GM18498 (cell line): ENCODE data around the gene TPX2.
A peak's percentile ranks its signal among the peaks of the same experiment; 100 is the strongest.

ENCODE experiments used
- ATAC-seq: cut with Tn5 transposase; IDR thresholded peaks from one replicate; pipeline ENCODE4 v1.9.1; 2021; ENCODE audit warnings: mild to moderate bottlenecking, moderate library complexity; ENCODE audit not compliant: unreplicated experiment

TPX2 gene, protein sequence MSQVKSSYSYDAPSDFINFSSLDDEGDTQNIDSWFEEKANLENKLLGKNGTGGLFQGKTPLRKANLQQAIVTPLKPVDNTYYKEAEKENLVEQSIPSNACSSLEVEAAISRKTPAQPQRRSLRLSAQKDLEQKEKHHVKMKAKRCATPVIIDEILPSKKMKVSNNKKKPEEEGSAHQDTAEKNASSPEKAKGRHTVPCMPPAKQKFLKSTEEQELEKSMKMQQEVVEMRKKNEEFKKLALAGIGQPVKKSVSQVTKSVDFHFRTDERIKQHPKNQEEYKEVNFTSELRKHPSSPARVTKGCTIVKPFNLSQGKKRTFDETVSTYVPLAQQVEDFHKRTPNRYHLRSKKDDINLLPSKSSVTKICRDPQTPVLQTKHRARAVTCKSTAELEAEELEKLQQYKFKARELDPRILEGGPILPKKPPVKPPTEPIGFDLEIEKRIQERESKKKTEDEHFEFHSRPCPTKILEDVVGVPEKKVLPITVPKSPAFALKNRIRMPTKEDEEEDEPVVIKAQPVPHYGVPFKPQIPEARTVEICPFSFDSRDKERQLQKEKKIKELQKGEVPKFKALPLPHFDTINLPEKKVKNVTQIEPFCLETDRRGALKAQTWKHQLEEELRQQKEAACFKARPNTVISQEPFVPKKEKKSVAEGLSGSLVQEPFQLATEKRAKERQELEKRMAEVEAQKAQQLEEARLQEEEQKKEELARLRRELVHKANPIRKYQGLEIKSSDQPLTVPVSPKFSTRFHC

DNA sequence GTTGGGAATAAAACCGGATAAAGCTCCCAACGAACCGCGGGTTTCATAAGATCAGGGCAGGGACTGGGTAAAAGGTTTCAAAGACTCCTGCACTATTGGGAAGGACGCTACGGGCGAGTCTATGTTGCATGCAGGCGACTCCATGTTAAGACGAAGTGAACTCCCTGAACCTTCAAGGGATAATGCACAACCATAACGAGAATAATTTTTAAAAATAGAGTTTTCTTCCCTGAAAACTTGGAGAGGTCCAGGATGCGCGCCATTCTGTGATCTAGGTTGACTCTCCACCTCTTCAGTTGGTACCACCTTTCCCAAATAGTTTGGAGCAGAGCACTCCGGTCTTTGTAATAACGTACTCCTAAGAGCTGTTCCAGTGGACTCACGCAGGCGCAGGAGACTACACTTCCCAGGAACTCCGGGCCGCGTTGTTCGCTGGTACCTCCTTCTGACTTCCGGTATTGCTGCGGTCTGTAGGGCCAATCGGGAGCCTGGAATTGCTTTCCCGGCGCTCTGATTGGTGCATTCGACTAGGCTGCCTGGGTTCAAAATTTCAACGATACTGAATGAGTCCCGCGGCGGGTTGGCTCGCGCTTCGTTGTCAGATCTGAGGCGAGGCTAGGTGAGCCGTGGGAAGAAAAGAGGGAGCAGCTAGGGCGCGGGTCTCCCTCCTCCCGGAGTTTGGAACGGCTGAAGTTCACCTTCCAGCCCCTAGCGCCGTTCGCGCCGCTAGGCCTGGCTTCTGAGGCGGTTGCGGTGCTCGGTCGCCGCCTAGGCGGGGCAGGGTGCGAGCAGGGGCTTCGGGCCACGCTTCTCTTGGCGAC lies at the start of gene TPX2:
Gene TPX2 (plus strand): TSS at position 562 of the 821 bp plus-strand sequence. CDS start 18,187 bp downstream, outside the sequence.
- peak; percentile 97 for ATAC-seq

DNA sequence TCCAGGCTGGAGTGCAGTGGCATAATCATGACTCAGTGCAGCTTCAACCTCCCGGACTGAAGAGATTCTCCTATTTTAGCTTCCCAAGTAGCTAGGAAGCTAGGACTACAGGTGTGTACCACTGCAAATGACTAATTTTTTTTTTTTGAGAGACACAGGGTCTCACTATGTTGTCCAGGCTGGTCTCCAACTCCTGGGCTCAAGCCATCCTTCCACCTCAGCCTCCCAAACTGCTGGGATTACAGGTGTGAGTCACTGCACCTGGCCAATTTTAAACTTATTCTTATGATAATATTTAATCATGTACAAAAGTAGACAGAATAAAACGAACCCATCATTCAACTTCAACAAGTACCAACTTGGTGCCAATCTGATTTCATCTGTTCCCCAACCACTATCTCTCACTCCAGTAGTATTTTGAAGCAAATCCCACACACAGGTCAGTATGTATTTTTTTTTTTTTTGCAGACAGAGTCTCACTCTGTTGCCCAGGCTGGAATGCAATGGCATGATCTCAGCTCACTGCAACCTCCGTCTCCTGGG lies 48.9 kb upstream of the TPX2 start:
- no peak for ATAC-seq

DNA sequence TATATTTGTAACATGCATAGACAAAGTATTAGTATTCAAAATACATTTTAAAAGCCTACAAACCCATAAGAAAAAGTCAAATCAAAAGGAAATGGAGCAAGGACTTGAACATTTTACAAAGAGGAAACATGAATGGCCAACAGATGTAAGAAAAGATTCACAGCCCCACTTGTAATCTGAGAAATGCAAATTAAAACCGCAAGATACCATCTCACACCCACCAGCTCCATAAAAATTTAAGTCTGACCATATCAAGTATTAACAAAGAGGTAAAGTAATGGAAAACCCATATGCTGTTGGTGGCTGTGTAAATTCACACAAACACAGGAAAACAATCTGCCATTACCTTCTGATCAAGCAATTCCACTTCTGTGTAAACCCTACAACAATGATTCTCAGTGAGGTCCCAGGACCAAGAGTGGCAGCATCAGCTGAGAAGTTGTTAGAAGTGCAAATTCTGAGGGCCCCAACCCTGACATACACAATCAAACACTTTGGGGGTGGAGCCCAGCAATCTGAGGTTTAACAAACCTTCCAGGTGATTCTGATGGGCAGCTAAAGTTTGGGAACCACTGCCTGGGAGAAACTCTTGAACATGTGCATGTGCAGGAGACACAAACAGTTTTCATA lies 47.3 kb upstream of the TPX2 start:
- ATAC-seq: peak; percentile 62

DNA sequence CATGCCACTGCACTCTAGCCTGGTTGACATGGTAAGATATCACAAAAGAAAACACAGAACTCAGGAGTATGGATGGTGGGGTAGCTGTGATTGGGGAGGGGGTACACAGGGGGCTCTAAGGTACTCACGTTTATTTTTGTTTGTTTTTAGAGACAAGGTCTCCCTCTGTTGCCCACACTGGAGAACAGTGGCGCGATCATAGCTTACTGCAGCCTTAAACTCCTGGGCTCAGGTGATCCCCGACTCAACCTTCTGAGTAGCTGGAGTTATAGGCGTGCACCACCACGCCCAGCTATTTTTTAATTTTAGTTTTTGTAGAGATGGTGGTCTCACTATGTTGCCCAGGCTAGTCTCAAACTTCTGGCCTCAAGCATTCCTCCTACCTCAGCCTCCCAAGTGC lies 45.7 kb upstream of the TPX2 start:
- no peak for ATAC-seq

DNA sequence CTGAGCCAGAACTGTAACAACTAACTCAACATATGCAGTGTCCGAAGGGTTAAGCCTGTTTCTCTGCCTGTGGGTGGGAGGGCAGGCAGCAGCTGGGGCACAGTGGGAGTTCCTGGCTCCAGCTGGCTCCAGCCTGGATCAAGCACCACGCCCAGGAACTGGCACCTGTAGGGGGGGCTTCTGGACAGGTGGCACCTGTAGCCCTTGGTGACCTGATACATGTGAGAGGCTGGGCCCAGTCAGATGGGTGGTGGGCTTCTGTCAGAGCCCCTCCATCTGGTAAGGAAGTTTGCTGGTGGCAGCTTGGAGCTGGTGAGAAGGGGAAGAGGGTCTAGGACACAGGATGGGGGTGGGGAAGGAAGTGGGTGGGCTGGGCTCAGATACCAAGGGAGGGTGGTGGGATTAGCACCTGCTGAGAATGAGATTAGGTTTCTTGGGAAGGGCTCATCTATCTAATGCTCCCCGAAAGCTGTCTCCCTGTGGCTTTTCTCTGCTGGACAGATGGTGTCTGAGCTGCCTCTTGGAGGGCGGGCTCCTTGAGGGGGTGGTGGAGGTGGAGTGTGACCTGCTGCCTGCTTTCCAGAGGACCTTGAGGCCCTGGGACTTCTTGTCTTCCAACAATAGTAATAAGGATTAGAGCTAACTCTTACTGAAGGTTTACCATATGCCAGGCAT lies 45.0 kb upstream of the TPX2 start:
- ATAC-seq: no peak

DNA sequence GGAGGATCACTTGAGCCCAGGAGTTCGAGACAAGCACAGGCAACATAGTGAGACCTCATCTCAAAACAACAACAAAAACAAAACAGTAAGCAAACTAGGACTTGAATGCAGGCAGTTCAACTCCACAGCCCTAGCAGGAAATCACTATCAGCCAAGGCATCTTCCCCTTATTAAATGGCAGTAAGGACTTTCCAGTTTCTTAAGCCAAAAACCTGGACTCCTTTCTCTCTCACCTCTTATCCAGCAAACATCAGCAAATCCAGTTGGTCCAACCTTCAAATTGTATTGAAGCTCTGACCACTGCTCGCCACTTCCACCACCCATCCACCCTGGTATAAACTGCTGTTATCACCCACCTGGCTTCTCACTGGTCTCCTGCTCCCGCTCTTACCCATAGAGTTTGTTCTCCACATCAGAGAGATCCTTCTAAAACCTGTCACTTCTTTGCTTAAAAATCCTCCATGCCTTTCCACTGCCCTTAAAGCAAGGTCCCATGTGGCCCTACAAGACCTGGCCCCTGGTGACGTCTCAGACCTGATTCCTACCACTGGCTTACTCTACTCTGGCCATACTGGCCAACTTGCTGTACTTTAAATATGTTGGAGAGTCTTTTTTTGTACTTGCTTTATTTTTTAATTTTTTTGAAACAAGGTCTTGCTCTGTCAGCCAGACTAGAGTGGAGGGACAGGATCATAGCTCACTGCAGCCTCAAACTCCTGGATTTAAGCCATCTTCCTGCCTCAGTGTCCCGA lies 44.1 kb upstream of the TPX2 start:
- ATAC-seq: no peak

DNA sequence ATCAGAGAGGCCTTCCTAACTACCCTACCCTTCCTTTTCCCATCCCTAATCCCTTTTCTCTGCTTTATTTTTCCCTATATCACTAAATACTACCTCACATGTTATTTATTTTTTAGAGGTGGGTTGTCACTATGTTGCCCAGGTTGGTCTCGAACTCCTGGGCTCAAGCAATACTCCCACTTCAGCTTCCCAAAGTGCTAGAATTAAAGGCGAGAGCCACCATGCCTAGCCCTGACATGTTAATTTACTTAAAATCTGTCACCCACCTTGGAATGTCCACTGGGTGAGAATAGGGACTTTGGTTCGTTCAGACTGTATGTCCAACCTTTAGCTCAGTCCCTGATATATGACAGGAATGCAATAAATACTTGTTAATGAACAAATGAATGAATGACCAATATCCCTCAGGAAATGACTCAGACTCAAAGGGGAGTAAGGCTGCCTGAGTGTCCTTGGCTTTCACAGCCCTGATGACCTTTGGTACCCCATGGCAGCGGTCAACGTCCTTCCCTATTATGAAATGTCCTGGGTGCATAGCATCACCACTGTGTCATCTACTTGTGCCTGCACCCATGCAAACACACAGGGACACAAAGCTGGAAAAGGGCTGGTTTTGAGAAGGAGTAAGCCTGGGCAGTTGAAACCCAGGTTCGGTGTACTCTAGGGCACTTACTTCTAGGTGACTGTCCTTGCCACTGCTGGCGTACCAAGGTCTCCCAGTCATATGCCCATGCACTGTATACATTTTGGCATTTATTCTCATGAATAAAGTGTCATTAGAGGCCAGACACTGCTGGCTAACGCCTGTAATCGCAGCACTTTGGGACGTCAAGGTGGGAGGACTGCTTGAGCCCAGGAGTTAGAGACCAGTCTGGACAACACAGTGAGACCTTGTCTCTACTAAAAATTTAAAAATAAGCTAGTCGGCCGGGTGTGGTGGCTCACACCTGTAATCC lies 43.0 kb upstream of the TPX2 start:
- ATAC-seq: no peak

DNA sequence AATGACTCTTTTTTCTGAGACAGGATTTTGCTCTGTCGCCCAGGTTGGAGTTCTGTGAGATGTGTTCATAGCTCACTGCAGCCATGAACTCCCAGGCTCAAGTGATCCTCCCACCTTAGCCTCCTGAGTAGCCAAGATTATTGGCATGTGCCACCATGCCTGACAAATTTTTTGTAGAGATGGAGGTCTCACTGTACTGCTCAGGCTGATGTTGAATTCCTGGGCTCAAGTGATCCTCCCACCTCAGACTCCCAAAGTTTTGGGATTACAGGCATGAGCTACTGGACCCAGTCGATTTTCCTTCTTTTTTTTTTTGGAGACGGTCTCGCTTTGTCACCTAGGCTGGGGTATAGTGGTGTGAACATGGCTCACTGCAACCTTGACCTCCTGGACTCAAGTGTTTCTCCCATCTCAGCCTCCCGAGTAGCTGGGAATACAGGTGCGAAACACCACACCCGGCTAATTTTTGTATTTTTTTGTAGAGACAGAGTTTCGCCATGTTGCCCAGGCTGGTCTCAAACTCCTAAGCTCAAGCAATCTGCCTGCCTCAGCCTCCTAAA lies 40.8 kb upstream of the TPX2 start:
- no peak for ATAC-seq

DNA sequence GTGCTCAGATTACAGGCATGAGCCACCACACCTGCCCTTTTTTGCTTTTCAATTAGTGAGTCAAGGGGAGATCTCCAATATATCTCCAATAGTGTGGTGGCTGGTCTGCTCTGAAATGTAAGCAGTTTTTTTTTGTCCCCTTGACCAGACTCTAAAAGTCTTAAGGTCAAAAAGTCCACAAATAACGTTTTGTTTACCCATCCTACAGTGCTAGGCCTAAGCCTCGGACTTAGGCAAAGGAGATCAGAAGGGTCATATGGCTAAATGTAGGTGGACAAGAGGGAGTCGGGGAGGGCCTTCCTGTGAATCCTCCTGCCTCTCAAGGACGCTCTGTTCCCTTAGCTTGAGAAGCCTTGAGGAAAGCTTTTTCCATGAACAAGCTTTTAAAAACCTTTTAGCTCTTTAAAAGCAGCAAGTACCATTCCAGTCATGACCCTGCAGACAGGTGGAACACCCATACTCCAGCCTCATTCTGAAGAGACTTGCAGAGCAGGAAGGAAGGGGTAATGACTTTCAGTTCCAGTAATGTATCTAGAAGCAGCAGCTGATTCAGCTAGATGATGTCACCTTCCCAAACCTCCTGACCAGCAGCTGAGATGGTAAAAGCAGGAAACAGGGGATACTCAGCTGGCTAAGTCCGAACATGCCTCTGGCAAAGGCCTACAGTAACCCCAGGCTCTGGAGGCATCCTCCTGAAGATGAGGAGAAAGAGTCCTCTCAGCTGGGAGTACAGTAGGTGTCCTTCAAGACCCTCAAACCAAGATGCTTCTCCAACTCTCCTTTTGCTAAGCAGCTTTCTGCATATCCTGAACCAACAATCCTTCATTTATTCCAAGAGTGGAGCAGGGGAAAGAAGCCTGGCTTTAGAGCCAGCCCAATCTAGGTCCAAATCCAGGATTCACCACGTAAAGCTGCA lies 40.0 kb upstream of the TPX2 start:
- peak; percentile 94 for ATAC-seq

DNA sequence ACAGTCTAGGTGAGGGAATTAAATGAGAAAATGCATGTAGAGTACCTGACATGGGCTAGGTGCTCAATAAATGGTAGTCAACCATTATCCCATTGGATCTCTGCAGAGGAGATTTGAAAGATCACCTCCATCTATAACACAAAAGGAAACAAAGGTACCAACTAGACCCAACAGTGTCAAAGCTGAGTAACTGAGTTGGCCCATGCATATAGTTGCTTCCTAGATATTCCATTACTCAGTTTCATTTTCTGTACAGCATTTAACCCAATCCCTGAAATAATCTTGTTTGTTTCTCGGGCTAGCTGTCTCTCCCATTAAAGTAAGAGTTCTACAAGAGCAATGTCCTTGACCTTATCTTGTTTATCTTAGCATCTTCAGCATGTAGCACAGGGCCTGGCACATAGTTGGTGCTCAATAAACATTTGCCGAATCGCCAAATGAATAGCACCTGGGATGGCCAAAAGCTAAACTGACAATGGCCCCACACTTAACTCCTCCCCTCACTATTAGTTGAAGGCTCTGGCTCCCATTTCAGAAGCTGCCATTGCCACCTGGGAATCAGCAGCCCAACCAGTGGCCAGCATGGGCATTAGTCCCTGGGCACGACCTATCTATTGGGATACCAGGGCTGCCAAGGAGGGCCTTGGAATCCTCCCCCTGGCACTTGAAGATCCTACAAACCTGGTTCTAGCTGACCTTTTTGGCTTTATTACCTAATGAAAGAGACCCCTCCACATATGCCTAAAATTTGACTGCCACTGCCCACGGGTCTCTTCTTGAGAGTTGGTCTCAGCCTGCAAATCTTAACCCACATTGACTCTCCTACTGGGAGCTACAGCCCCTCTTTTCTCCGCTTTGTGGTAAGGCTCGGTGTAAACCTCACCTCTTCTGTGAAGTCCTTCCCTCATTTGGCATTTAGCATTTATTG lies 39.0 kb upstream of the TPX2 start:
- no peak for ATAC-seq

DNA sequence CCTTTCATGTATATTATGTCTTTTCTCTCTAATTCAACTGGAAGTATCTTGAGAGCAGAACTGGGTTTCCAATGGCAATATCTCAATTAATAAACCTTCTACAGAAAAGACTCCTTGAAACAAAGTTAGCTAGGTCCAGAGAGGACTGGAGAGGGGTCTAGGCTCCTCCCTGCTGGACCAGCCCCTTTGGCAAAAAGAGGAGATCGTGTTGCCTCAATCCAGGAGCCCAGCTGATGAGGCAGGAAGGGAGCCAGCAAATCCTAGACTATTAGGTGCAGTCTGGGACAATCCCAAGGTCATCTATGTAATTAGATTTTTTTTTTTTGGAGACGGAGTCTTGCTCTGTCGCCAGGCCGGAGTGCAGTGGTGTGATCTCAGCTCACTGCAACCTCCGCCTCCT lies 38.3 kb upstream of the TPX2 start:
- no peak for ATAC-seq

DNA sequence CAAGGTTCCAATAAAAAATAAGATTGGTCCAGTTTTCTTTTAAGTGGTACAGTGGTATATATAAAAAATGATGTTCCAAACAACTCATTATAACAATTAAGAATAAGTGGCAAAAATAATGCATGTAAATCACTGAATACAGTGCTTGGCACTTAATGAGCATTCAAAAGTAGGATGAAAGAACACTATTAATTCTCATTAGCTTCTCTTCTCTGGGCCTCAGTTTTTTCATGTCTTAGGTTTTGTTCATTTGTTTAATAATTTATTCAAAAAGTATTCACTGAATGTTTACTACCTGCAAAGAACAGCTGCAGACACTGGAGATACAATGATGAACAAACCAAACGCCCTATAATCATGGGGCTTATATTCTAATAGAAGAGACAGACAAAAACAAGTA lies 37.5 kb upstream of the TPX2 start:
- ATAC-seq: no peak

DNA sequence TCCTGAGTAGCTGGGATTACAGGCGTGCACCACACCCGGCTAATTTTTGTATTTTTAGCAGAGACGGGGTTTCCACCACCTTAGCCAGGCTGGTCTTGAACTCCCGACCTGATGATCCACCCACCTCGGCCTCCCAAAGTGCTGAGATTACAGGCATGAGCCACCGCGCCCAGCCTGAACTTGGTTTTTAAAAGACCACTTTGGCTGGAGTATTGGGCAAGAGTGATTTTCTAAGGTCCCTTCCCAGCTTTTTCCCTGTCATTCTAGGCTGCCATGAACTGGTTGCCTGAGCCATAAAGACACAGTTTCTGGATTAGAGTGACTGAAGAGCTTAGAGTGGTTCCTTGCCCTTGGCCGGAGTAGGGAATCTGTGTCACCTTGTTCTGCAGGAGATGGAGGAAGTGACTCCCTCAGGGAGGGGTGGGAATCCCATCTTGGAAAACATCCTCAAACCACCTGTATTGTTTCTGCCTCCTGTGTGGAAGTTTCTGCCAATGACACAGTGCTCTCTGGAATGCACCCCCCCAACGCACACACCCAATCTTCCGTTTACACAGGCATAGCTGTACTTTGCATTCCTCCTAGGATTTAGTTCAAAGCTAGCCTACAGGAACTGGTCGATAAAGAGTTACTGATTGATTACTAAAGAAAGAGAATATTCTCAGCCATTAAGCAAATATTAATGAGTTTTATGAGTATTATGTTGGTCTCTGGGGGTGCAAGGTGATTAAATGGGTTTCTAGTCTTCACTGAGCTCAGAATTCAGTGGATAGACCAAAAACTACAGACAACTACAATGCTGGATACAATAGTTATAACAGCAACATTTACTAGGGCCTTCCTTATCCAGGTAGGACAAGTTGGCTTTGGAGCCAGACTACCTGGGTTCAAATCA lies 34.6 kb upstream of the TPX2 start:
- ATAC-seq: no peak

DNA sequence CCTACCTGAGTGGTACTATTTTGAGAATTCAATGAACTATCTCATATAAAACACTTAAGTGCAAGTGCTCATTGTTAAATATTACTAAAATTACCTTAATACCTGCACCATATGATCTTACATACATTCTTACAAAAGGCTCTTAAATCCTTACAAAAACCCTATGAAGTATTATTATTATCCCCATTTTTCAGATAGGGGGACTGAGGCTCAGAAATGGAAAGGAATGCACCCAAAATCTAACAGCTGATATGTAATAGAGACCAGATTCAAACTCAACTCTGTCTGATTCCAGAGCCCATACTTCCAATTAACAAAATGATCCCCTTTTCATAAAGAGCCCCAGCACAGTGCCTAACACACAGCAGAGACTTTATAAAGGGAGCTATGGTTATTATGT lies 33.9 kb upstream of the TPX2 start:
- no peak for ATAC-seq
